ENCODE results near the gene PAF1. TPM values are rescaled to one million over a fixed set of nuclear protein-coding genes. Genes with fewer than 3 reads are reported as not detected.

Gene PAF1
- total and polyA plus RNA-seq, 8 donors: 7.0 to 77.2 (median 29.4) TPM

DNA sequence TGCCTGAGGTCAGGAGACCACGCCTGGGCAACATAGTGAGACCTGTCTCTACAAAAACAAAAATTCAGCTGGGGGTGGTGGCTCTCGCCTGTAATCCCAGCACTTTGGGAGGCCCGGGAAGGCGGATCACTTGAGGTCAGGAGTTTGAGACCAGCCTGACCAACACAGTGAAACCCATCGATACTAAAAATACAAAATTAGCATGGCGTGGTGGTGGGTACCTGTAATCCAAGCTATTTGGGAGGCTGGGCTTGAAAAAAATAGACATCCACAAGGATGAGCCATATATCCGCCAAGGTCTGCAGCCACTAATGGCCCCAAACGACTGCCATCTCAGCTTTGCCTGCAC, 41.7 kb upstream of the PAF1 start:
- Histone ChIP-seq H3K4me1 (peaks cover 46 to 80% (median 58%) of the 10 kb centered on the region in 4 donors), H3K27ac (peak overlapping the region in 1 of 5 donors; percentile 91), H3K4me3 (no peak overlapping the region), H3K27me3 (no peaks in the 10 kb centered on the region), H3K9me3 (no peaks in the 10 kb centered on the region), H3K36me3 (peaks cover 30 to 32% (median 30%) of the 10 kb centered on the region in 4 donors)
- 90 to 99% (median 97%) methylated on average over 8 of the region's 8 CpGs for WGBS, 5 donors
- intact Hi-C loops (cut with DNase I; ENCODE audit: low total_unique reads): no loop called here
- no peak for DNase-seq
- TF ChIP-seq, protein P1, sequence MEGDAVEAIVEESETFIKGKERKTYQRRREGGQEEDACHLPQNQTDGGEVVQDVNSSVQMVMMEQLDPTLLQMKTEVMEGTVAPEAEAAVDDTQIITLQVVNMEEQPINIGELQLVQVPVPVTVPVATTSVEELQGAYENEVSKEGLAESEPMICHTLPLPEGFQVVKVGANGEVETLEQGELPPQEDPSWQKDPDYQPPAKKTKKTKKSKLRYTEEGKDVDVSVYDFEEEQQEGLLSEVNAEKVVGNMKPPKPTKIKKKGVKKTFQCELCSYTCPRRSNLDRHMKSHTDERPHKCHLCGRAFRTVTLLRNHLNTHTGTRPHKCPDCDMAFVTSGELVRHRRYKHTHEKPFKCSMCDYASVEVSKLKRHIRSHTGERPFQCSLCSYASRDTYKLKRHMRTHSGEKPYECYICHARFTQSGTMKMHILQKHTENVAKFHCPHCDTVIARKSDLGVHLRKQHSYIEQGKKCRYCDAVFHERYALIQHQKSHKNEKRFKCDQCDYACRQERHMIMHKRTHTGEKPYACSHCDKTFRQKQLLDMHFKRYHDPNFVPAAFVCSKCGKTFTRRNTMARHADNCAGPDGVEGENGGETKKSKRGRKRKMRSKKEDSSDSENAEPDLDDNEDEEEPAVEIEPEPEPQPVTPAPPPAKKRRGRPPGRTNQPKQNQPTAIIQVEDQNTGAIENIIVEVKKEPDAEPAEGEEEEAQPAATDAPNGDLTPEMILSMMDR (IDR thresholded peaks at IDR 0.05): no peak
- no peak for TF ChIP-seq POLR2AphosphoS5 (IDR thresholded peaks at IDR 0.05)
- no peak for TF ChIP-seq EP300 (IDR thresholded peaks at IDR 0.05)
- TF ChIP-seq POLR2A (IDR thresholded peaks at IDR 0.05): no peak

DNA sequence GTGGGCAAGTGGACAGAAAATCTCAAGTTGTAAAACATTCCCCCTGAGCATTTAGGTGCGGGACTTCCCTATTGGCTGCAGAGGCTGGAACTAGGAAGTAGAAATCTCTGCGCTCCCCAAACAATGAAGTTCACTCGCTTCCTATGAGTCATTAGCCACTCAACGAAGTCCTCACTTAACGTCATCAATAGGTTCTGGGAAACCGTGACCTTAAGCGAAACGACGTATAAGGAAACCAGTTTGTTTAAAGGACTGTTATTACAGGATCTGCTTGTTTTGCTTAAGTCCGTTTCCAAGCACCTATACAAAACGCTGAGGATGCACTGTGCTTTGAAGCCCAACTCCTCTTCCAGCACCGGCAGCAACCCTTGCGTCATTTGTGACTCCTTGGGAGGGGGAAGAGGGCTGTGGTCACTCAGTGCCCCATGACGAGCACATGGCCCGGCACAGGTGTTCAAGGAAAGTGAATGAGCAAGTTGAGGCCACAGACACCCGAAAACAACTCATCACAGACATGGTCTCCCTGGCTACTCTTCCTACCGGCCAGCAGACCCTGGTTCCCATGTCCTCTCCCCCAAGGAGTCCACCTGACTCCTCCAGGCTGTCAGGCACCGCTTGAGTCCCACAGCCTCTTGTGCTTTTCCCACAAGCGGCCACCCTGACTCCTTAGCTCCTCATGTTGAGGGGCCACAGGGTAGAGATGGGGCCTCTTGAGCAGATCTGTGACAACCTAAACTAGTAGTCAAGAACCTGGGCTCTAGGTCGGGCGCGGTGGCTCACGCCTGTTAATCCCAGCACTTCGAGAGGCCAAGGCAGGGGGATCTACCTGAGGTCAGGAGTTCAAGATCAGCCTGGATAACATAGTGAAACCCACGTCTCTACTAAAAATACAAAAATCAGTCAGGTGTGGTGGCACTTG, 40.0 kb upstream of the PAF1 start:
- H3K27me3 ChIP-seq: no peaks in the 10 kb centered on the region
- H3K36me3 ChIP-seq: peaks cover 30 to 32% (median 30%) of the 10 kb centered on the region in 4 donors
- DNase-seq: peak in 1 of 2 donors; percentile 80
- H3K4me3 ChIP-seq: no peak overlapping the region
- H3K4me1 ChIP-seq: peaks cover 39 to 73% (median 52%) of the 10 kb centered on the region in 4 donors
- no peak for TF ChIP-seq POLR2A (IDR thresholded peaks at IDR 0.05)
- peak in 2 of 3 donors; percentile 58 to 86 for TF ChIP-seq POLR2AphosphoS5 (IDR thresholded peaks at IDR 0.05)
- TF ChIP-seq EP300 (IDR thresholded peaks at IDR 0.05): no peak
- TF ChIP-seq, protein P1 (IDR thresholded peaks at IDR 0.05): no peak
- intact Hi-C loops (cut with DNase I; ENCODE audit: low total_unique reads): no loop called here
- no peaks in the 10 kb centered on the region for H3K9me3 ChIP-seq
- 46 to 54% (median 50%) methylated on average over 25 of the region's 25 CpGs for WGBS, 5 donors
- H3K27ac ChIP-seq: peak overlapping the region; percentile 72 to 94 (median 76)

DNA sequence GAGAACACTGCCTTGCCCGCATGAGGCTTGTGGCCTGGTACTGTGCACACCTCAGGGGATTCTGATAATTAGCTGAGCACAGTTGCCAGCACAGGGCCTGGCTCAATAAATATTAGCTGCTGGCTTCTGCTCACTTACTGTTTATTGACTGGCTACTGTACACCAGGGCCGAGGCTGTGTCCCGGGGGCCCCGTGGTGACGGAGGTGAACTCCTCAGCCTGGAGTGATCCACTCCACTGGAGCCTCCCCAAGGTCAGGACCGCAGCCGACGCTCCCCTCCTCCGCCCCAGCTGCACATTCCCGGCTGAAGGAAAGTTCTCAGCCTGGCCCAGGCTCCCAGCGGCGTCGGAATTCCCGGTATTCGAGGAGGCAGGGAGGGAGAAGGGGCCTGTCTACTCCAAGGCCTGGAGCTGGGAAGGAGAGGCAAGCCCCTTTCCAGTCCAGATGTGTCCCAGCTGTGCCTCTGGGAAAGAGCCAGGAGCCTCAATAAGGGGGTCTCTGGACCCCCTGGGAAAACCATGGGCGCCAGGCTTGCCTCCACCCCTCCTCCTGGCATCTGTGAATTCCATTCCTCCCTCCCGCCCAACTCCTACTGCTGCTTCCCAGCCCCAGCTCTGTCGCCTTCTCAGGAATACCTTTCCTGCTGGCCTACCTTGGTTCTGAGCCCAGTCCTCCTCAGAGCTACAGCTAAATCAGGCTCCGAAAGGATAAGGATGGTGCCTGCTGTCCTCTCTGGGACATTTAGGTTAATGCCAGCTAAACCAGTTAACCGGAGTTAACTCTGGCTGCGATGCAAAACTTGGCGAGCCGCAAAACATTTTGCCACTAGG, 37.6 kb upstream of the PAF1 start:
- Histone ChIP-seq H3K4me1 (peaks cover 21 to 55% (median 34%) of the 10 kb centered on the region in 4 donors), H3K4me3 (no peak overlapping the region), H3K27me3 (no peaks in the 10 kb centered on the region), H3K27ac (peak overlapping the region; percentile 39 to 87 (median 82)), H3K9me3 (no peaks in the 10 kb centered on the region), H3K36me3 (peaks cover 15 to 40% (median 34%) of the 10 kb centered on the region in 4 donors)
- intact Hi-C loops (cut with DNase I; ENCODE audit: low total_unique reads): no loop called here
- peak; percentile 52 to 92 for DNase-seq
- 22 to 27% (median 23%) methylated on average over 18 to 23 of the region's 23 CpGs for WGBS, 5 donors
- peak in 2 of 3 donors; percentile 30 to 74 for TF ChIP-seq POLR2AphosphoS5 (IDR thresholded peaks at IDR 0.05)
- TF ChIP-seq EP300 (IDR thresholded peaks at IDR 0.05): no peak

DNA sequence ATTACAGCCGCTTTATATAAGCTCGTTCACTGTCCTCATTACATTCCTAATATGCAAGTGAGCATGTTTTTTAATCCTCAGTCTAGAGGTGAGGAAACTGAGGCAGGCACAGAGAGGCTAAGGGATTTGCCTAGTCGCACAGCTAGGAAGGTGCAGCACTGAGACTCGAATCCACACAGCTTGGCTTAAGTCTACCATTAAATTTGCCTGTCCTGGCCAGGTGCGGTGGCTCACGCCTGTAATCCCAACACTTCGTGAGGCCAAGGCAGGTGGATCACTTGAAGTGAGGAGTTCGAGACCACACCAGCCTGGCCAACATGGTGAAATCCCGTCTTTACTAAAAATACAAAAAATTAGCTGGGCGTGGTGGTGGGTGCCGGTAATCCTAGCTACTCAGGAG, 36.8 kb upstream of the PAF1 start:
- peaks cover 7 to 40% (median 34%) of the 10 kb centered on the region in 4 donors for H3K36me3 ChIP-seq
- no peak overlapping the region for H3K4me3 ChIP-seq
- peak overlapping the region in 4 of 5 donors; percentile 75 to 87 (median 83) for H3K27ac ChIP-seq
- no peak for DNase-seq
- WGBS, 5 donors: 90 to 96% (median 93%) methylated on average over 11 of the region's 11 CpGs
- peaks cover 21 to 47% (median 29%) of the 10 kb centered on the region in 4 donors for H3K4me1 ChIP-seq
- no peaks in the 10 kb centered on the region for H3K27me3 ChIP-seq
- intact Hi-C loops (cut with DNase I; ENCODE audit: low total_unique reads): no loop called here
- no peaks in the 10 kb centered on the region for H3K9me3 ChIP-seq
- TF ChIP-seq EP300 (IDR thresholded peaks at IDR 0.05) (no peak), POLR2AphosphoS5 (IDR thresholded peaks at IDR 0.05) (no peak), POLR2A (IDR thresholded peaks at IDR 0.05) (no peak)
- TF ChIP-seq, protein P1 (IDR thresholded peaks at IDR 0.05): no peak

All from stomach (tissue), 9 donors.